Mesenchymal stem cell (in vitro differentiated cells and primary cell): ENCODE measurements around the gene FOXA3.

Experiments
- DNase-seq: peaks from one replicate; pipeline ENCODE4 v3.0.0-alpha.2; 2013
- H2AFZ ChIP-seq: one replicate; pipeline ENCODE4 v1.6.1; 2013; ENCODE audit warnings: low read depth, mild to moderate bottlenecking, control low read depth, inconsistent platforms, low read length, moderate library complexity
- H2AK5ac ChIP-seq: 2 replicates; pipeline ENCODE4 v1.6.1; 2013; ENCODE audit warnings: low read length, moderate library complexity, mild to moderate bottlenecking, inconsistent platforms; ENCODE audit not compliant: severe bottlenecking
- H2BK120ac ChIP-seq: one replicate; pipeline ENCODE4 v1.6.1; 2013; ENCODE audit warnings: low read depth, mild to moderate bottlenecking, inconsistent platforms, low read length, moderate library complexity
- H2BK12ac ChIP-seq, 2 experiments: one replicate each; pipeline ENCODE4 v1.6.1; 2013; ENCODE audit warnings: inconsistent platforms in 2 of 2, low read length in 2 of 2, mild to moderate bottlenecking in 2 of 2, moderate library complexity in 2 of 2, control low read depth in 1 of 2
- H2BK15ac ChIP-seq: one replicate; pipeline ENCODE4 v1.6.1; 2013; ENCODE audit warnings: mild to moderate bottlenecking, low read depth, inconsistent platforms; ENCODE audit not compliant: poor library complexity, severe bottlenecking
- H2BK5ac ChIP-seq: 2 replicates; pipeline ENCODE4 v1.6.1; 2013; ENCODE audit warnings: low read depth, mild to moderate bottlenecking, low read length, control low read depth, inconsistent platforms; ENCODE audit not compliant: poor library complexity, severe bottlenecking
- H3K14ac ChIP-seq, 2 experiments: one replicate each; pipeline ENCODE4 v1.6.1; 2013; ENCODE audit warnings: inconsistent platforms in 2 of 2, low read length in 2 of 2, control low read depth in 1 of 2, mild to moderate bottlenecking in 1 of 2, moderate library complexity in 1 of 2
- H3K18ac ChIP-seq, 2 experiments: one replicate each; pipeline ENCODE4 v1.6.1; 2013; ENCODE audit warnings: inconsistent platforms in 2 of 2, low read length in 2 of 2, control low read depth in 1 of 2, low read depth in 1 of 2, mild to moderate bottlenecking in 1 of 2
- H3K23ac ChIP-seq, 2 experiments: one replicate each; pipeline ENCODE4 v1.6.1; 2013; ENCODE audit warnings: inconsistent platforms in 2 of 2, low read length in 2 of 2, mild to moderate bottlenecking in 2 of 2, moderate library complexity in 2 of 2, control low read depth in 1 of 2
- H3K27ac ChIP-seq: 2 replicates; pipeline ENCODE4 v1.5.1; 2013; ENCODE audit warnings: mild to moderate bottlenecking, moderate library complexity, low read length, control low read depth, inconsistent platforms; ENCODE audit not compliant: poor library complexity, severe bottlenecking
- H3K27me3 ChIP-seq, 2 experiments: 2 replicates each; pipeline versions ENCODE4 v1.6.1 to v1.7.0; 2013; ENCODE audit warnings: low read length in 2 of 2, mild to moderate bottlenecking in 2 of 2, moderate library complexity in 2 of 2, control low read depth in 1 of 2, inconsistent platforms in 1 of 2; ENCODE audit not compliant: control insufficient read depth in 1 of 2, insufficient read depth in 1 of 2
- H3K36me3 ChIP-seq, 2 experiments: 2 replicates each; pipeline versions ENCODE4 v1.6.1 to v1.7.0; 2013; ENCODE audit warnings: low read length in 2 of 2, control low read depth in 1 of 2, inconsistent platforms in 1 of 2, low read depth in 1 of 2, mild to moderate bottlenecking in 1 of 2; ENCODE audit not compliant: insufficient read depth in 2 of 2, control insufficient read depth in 1 of 2
- H3K4ac ChIP-seq, 2 experiments: one replicate each; pipeline ENCODE4 v1.6.1; 2013; ENCODE audit warnings: inconsistent platforms in 2 of 2, low read length in 2 of 2, mild to moderate bottlenecking in 2 of 2, moderate library complexity in 2 of 2, control low read depth in 1 of 2, low read depth in 1 of 2
- H3K4me1 ChIP-seq: 2 replicates; pipeline ENCODE4 v1.6.1; 2013; ENCODE audit warnings: low read depth, low read length, control low read depth; ENCODE audit not compliant: control insufficient read depth, insufficient read depth
- H3K4me2 ChIP-seq: 2 replicates; pipeline ENCODE4 v1.6.1; 2013; ENCODE audit warnings: low read length, mild to moderate bottlenecking, inconsistent platforms; ENCODE audit not compliant: poor library complexity, severe bottlenecking
- H3K4me3 ChIP-seq, 2 experiments: 2 replicates each; pipeline versions ENCODE4 v1.5.1 to v1.7.0; 2013; ENCODE audit warnings: low read length in 2 of 2, mild to moderate bottlenecking in 2 of 2, control low read depth in 1 of 2, low read depth in 1 of 2; ENCODE audit not compliant: insufficient read depth in 1 of 2
- H3K79me1 ChIP-seq: replicated peaks from 2 replicates; pipeline ENCODE4 v1.6.1; 2013; ENCODE audit warnings: mild to moderate bottlenecking, control low read depth, low read length, inconsistent platforms; ENCODE audit not compliant: poor library complexity, severe bottlenecking
- H3K9ac ChIP-seq: 2 replicates; pipeline ENCODE4 v1.7.0; 2013; ENCODE audit warnings: mild to moderate bottlenecking, low read length, moderate library complexity
- H3K9me3 ChIP-seq: 2 replicates; pipeline ENCODE4 v1.7.0; 2013; ENCODE audit warnings: mild to moderate bottlenecking, low read length; ENCODE audit not compliant: control insufficient read depth
- H4K8ac ChIP-seq: one replicate; pipeline ENCODE4 v1.6.1; 2013; ENCODE audit warnings: inconsistent platforms, mild to moderate bottlenecking, low read length, moderate library complexity
- H4K91ac ChIP-seq: one replicate; pipeline ENCODE4 v1.6.1; 2013; ENCODE audit warnings: mild to moderate bottlenecking, low read length, inconsistent platforms
- WGBS: methylation state at CpG from one replicate; pipeline ENCODE4 v1.1.7; 2013; ENCODE audit warnings: mixed read lengths; 5-methylcytosine and 5-hydroxymethylcytosine counted together

Gene FOXA3

DNA sequence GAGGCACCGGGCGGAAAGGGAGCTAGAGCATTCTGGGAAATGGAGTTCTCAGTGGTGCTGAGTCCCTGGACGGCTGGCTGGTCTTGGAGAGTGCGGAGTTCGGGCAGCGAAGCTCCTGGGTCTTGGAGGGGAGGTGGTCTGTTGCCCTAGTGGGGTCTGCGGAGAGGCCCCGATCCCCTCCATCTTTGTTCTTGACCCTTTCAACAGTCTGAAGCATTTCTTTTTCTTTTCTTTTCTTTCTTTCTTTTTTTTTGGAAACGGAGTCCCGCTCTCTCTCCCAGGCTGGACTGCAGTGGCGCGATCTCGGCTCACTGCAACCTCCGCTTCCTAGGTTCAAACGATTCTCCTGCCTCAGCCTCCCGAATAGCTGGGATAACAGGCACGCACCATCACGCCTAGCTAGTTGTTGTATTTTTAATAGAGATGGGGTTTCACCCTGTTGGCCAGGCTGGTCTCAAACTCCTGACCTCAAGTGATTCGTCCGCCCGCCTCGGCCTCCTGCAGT, 739 bp upstream of the FOXA3 start:
- no peak overlapping the region for H2AK5ac ChIP-seq
- peaks cover 9% of the 10 kb centered on the region for H3K4me1 ChIP-seq
- peak overlapping the region; percentile 57 for H3K4me2 ChIP-seq
- no peak overlapping the region for H3K14ac ChIP-seq
- peak overlapping the region in 1 of 2 experiments; percentile 81 for H3K23ac ChIP-seq
- H3K9me3 ChIP-seq: no peaks in the 10 kb centered on the region
- peaks cover 33 to 43% of the 10 kb centered on the region in 2 experiments for H3K27me3 ChIP-seq
- peak overlapping the region; percentile 65 for H3K9ac ChIP-seq
- no peak overlapping the region for H4K91ac ChIP-seq
- no peak overlapping the region for H2BK15ac ChIP-seq
- H3K79me1 ChIP-seq: peaks cover 3% of the 10 kb centered on the region
- no peak overlapping the region for H3K27ac ChIP-seq
- H3K36me3 ChIP-seq: peaks cover 14 to 15% of the 10 kb centered on the region in 2 experiments
- peak overlapping the region in 1 of 2 experiments; percentile 53 for H3K18ac ChIP-seq
- no peak overlapping the region for H3K4ac ChIP-seq
- no peak for DNase-seq
- peak overlapping the region in 1 of 2 experiments; percentile 52 for H2BK12ac ChIP-seq
- H2BK120ac ChIP-seq: no peak overlapping the region
- H3K4me3 ChIP-seq: peak overlapping the region in 1 of 2 experiments; percentile 91
- 9% methylated on average over 17 of the region's 22 CpGs for WGBS
- no peak overlapping the region for H2AFZ ChIP-seq
- H2BK5ac ChIP-seq: no peak overlapping the region
- peak overlapping the region; percentile 28 for H4K8ac ChIP-seq

DNA sequence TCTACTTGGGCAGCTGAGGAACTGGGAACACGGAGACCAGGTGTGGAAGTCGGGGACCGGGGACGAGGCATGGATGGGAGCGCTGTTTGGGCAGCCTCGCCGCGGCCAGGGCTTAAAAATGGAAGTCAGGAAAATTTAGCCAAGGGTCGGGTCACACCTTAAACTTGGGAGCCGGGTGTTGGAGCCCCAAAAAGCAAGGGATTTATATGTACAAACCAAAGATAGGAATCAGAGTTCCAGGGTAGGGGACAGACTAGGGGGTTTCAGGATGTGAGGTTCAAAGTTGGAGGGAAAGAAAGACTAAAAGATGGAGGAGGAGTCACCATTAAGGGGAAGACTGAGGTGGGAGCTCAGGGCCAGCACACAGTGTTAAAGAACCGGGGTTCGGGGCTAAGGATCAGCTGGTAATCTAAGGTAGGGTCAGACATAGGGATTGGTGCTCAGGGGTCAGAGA, 530 bp downstream of the FOXA3 start:
- Histone ChIP-seq H3K4me2 (peak overlapping the region; percentile 57), H3K27me3 (peaks cover 33 to 46% of the 10 kb centered on the region in 2 experiments), H3K4ac (no peak overlapping the region), H4K8ac (no peak overlapping the region), H2AK5ac (no peak overlapping the region), H3K9me3 (no peaks in the 10 kb centered on the region), H2AFZ (no peak overlapping the region), H3K4me3 (peak overlapping the region in 1 of 2 experiments; percentile 30), H3K79me1 (no peaks in the 10 kb centered on the region), H3K4me1 (peaks cover 9% of the 10 kb centered on the region), H3K23ac (no peak overlapping the region), H3K36me3 (peaks cover 3% of the 10 kb centered on the region in 2 experiments), H3K9ac (no peak overlapping the region), H2BK5ac (no peak overlapping the region), H4K91ac (no peak overlapping the region), H3K27ac (no peak overlapping the region), H3K14ac (no peak overlapping the region), H2BK15ac (no peak overlapping the region), H2BK120ac (no peak overlapping the region), H3K18ac (no peak overlapping the region), H2BK12ac (no peak overlapping the region)
- no peak for DNase-seq
- WGBS: 11% methylated on average over 12 of the region's 12 CpGs

DNA sequence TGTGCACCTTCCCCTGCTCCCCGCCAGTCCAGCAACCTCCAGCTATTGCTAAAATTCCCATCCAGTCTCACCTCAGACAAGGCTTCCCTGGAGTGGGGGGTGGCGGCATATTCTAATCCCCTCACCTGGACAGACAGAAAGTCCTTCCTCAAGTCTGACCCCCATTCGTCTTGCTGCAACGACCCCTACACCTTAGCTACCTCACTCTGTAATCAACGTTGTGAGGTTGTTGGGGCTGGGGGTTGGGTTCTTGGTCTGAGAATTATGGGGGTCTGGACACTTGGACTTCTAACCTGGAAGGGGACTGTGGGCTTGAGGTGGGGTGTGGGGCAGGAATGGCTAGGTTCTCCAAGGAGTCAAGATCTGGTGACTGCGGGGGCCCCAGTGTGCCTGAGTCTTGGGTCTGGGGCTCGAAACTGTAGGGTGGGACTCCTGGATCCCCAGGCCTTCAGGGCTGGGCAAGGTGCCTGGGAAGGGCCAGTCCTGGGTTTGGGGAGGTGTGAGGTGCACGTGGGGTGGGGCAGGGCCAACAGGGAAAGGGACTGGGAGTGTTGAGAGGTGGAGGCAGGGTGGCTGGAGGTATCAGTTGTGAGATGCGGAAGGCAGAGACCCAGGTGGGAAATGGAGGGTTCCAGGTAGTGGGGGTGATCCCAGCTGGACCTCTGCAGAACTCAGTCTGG, 1.3 kb downstream of the FOXA3 start:
- H3K9me3 ChIP-seq: no peaks in the 10 kb centered on the region
- no peak overlapping the region for H3K4me2 ChIP-seq
- no peak overlapping the region for H3K23ac ChIP-seq
- no peak overlapping the region for H2BK15ac ChIP-seq
- peaks cover 33 to 46% of the 10 kb centered on the region in 2 experiments for H3K27me3 ChIP-seq
- no peak overlapping the region for H3K4me3 ChIP-seq
- H2BK120ac ChIP-seq: no peak overlapping the region
- WGBS: 55% methylated on average over 6 of the region's 9 CpGs
- no peak overlapping the region for H3K14ac ChIP-seq
- no peak overlapping the region for H2AFZ ChIP-seq
- H4K8ac ChIP-seq: no peak overlapping the region
- DNase-seq: no peak
- H2BK12ac ChIP-seq: no peak overlapping the region
- H2AK5ac ChIP-seq: no peak overlapping the region
- no peaks in the 10 kb centered on the region for H3K79me1 ChIP-seq
- no peaks in the 10 kb centered on the region for H3K36me3 ChIP-seq
- no peak overlapping the region for H3K18ac ChIP-seq
- H3K4ac ChIP-seq: no peak overlapping the region
- no peak overlapping the region for H4K91ac ChIP-seq
- H3K4me1 ChIP-seq: peaks cover 9% of the 10 kb centered on the region
- H3K9ac ChIP-seq: no peak overlapping the region
- no peak overlapping the region for H2BK5ac ChIP-seq
- H3K27ac ChIP-seq: no peak overlapping the region

DNA sequence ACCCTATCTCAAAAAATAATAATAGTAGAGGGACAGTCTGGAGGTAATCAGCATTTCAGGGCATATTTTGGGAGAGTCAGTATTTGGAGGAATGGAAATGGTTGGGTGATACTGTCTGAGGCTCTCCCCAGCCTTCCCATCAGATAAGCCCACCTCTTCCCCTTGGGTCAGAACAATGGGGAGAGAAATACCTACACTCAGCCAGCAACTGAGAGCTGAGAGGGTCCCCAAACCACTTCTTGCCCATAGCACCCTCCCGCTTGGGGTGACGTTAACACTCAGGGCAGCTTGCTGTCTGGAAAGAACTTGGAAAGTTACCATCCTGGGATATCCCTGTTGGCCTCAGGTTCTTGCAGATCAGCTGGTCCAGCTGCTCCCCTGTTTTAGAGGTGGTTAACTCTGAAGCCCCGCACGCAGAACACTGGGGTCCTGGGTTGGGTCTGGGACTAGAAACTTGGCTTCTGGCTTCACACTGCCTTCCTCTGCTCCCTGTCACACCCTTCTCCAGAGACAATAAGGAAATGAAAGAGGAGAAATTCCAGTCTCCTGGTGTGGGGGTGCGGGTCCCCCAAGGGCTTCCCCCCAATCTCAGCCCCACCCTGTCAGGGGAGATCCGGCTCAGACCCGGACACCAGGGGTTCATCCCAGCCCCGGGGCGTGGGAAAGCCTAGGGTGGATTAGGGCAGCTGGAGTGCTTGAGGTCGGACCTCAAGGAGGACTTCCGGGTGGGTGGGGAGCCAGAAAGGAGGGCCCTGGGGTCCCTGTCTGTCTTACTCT, 2.5 kb downstream of the FOXA3 start:
- Histone ChIP-seq H3K79me1 (no peaks in the 10 kb centered on the region), H2AFZ (no peak overlapping the region), H3K4me2 (no peak overlapping the region), H3K4me1 (peaks cover 7% of the 10 kb centered on the region), H2BK12ac (no peak overlapping the region), H3K9me3 (no peaks in the 10 kb centered on the region), H2BK15ac (no peak overlapping the region), H3K23ac (no peak overlapping the region), H4K91ac (no peak overlapping the region), H3K4me3 (no peak overlapping the region), H2BK120ac (no peak overlapping the region), H3K27ac (no peak overlapping the region), H2BK5ac (no peak overlapping the region), H3K9ac (no peak overlapping the region), H3K14ac (no peak overlapping the region), H2AK5ac (peak overlapping the region; percentile 41), H3K18ac (no peak overlapping the region), H4K8ac (no peak overlapping the region), H3K4ac (no peak overlapping the region), H3K36me3 (no peaks in the 10 kb centered on the region), H3K27me3 (peaks cover 33 to 46% of the 10 kb centered on the region in 2 experiments)
- 93% methylated on average over 6 of the region's 11 CpGs for WGBS
- DNase-seq: no peak
